HepG2 (cell line): ENCODE results near the gene IFNK. TPM values are rescaled to one million over a fixed set of nuclear protein-coding genes. Genes with fewer than 3 reads are reported as not detected.

ENCODE experiments used
- ATAC-seq: fragments of 200-7000 bp; cut with Tn5 transposase; 3 replicates; pipeline ENCODE4 v1.9.1; 2020; ENCODE audit warnings: mild to moderate bottlenecking, moderate library complexity
- BruUV-seq: library from RNA; stranded (reverse); fragments of 400-500 nt; replicated peaks from 2 replicates; lab custom pipeline; 2021; lab: Mats Ljungman, UMichigan
- CTCF ChIA-PET: fragments of 300-600 bp; formaldehyde crosslinking; extraction: SDS; loops from one replicate; lab custom pipeline; 2021; ENCODE audit warnings: low total read pairs, inconsistent platforms, low intra/inter-chr PET ratio; lab: Yijun Ruan, JAX
- POLR2A ChIA-PET: fragments of 350-600 bp; sonication (Branson Sonifier 250); formaldehyde crosslinking; loops from one replicate; lab custom pipeline; 2020; ENCODE audit warnings: antibody characterized with exemption, inconsistent platforms; lab: Yijun Ruan, JAX
- DNase-seq: peaks from one replicate; pipeline ENCODE4 v3.0.0-alpha.2; 2015; ENCODE audit warnings: low spot score
- FAIRE-seq: peaks from 3 replicates; lab custom pipeline; 2011; peaks lifted over from hg19 to GRCh38; lab: Jason Lieb, UNC
- H2AFZ ChIP-seq: one replicate; pipeline ENCODE4 v1.6.1; 2011; ENCODE audit warnings: low read length, inconsistent platforms
- H3K27ac ChIP-seq: fragments of 300-600 bp; 3 replicates; pipeline ENCODE4 v1.8.0; 2011; ENCODE audit warnings: mixed run types, mild to moderate bottlenecking, mixed read lengths, low read length, inconsistent platforms; ENCODE audit not compliant: insufficient read depth; ENCODE audit errors: extremely low read length
- H3K27me3 ChIP-seq, 2 experiments: fragments of 200-600 bp in 1 of 2; 2 replicates in 1 of 2; 3 replicates in 1 of 2; pipeline versions ENCODE4 v1.6.0 to v1.8.0; 2011; ENCODE audit warnings: low read length in 2 of 2, mild to moderate bottlenecking in 2 of 2, moderate library complexity in 2 of 2, inconsistent platforms in 1 of 2; ENCODE audit not compliant: insufficient read depth in 2 of 2, control insufficient read depth in 1 of 2
- H3K36me3 ChIP-seq, 2 experiments: fragments of 200-600 bp in 1 of 2; replicated peaks in 1 of 2; 2 replicates in 1 of 2; 3 replicates in 1 of 2; pipeline versions ENCODE4 v1.5.1 to v1.8.0; 2011; ENCODE audit warnings: low read length in 2 of 2, inconsistent platforms in 1 of 2; ENCODE audit not compliant: insufficient read depth in 2 of 2, control insufficient read depth in 1 of 2
- H3K4me1 ChIP-seq: 2 replicates; pipeline ENCODE4 v1.5.1; 2012; ENCODE audit warnings: low read length, inconsistent platforms; ENCODE audit not compliant: insufficient read depth
- H3K4me2 ChIP-seq: 2 replicates; pipeline ENCODE4 v1.6.0; 2011; ENCODE audit warnings: low read depth, low read length, inconsistent platforms
- H3K4me3 ChIP-seq, 3 experiments: fragments of 200-600 bp in 1 of 3; sonication (generic), shearing (Covaris generic) in 1 of 3; replicated peaks in 1 of 3; 2 replicates each; pipeline ENCODE4 v1.5.1; 2011 to 2016; ENCODE audit warnings: low read length in 3 of 3, inconsistent platforms in 2 of 3, low read depth in 2 of 3, mild to moderate bottlenecking in 2 of 3, control low read depth in 1 of 3, mixed read lengths in 1 of 3; ENCODE audit not compliant: insufficient read depth in 1 of 3
- H3K79me2 ChIP-seq: one replicate; pipeline ENCODE4 v1.6.1; 2011; ENCODE audit warnings: low read length, inconsistent platforms; ENCODE audit not compliant: insufficient read depth
- H3K9ac ChIP-seq: 2 replicates; pipeline ENCODE4 v1.6.0; 2011; ENCODE audit warnings: mild to moderate bottlenecking, low read depth, low read length, inconsistent platforms; ENCODE audit not compliant: insufficient read depth
- H3K9me3 ChIP-seq: 2 replicates; pipeline ENCODE4 v1.5.1; 2012; ENCODE audit warnings: mild to moderate bottlenecking, low read length
- H4K20me1 ChIP-seq: 2 replicates; pipeline ENCODE4 v1.6.0; 2011; ENCODE audit warnings: inconsistent platforms, mild to moderate bottlenecking, low read length, moderate library complexity; ENCODE audit not compliant: insufficient read depth
- ARNTL ChIP-seq: sonication (generic); formaldehyde crosslinking; IDR thresholded peaks from 2 replicates; pipeline ENCODE4 v1.4.0; 2020; ENCODE audit warnings: mild to moderate bottlenecking, missing genetic modification reagents
- CEBPB ChIP-seq: IDR thresholded peaks from 2 replicates; pipeline ENCODE4 v1.6.1; 2011; ENCODE audit warnings: low read depth, low read length, improper control_type of control experiment, borderline replicate concordance
- KLF16 ChIP-seq, 2 experiments: sonication (generic) in 1 of 2; formaldehyde crosslinking in 1 of 2; IDR thresholded peaks; 2 replicates each; pipeline versions ENCODE4 v1.6.1 to v1.8.0; 2016 to 2023; ENCODE audit warnings: missing genetic modification reagents in 2 of 2, missing compliant biosample characterization in 1 of 2
- MED1 ChIP-seq: sonication (generic); formaldehyde crosslinking; IDR thresholded peaks from 2 replicates; pipeline ENCODE4 v1.4.0; 2020; ENCODE audit warnings: missing genetic modification reagents
- MIER2 ChIP-seq: IDR thresholded peaks from 2 replicates; pipeline ENCODE4 v1.6.1; 2016; ENCODE audit warnings: missing biosample characterization, missing genetic modification reagents
- MLLT10 ChIP-seq: sonication (generic); formaldehyde crosslinking; IDR thresholded peaks from 2 replicates; pipeline ENCODE4 v1.4.0; 2020; ENCODE audit warnings: missing genetic modification reagents
- NBN ChIP-seq: fragments of 450-650 bp; conservative IDR thresholded peaks from 2 replicates; pipeline ENCODE4 v1.6.1; 2017
- POLR2AphosphoS2 ChIP-seq: IDR thresholded peaks from 2 replicates; pipeline ENCODE4 v1.6.1; 2011; ENCODE audit warnings: low read depth, low read length, improper control_type of control experiment
- TCF12 ChIP-seq, 2 experiments: fragments of 450-650 bp in 1 of 2; sonication (generic) in 1 of 2; formaldehyde crosslinking in 1 of 2; IDR thresholded peaks; 2 replicates each; pipeline versions ENCODE4 v1.6.1 to v1.8.0; 2017 to 2022; ENCODE audit warnings: antibody characterized with exemption in 1 of 2, mild to moderate bottlenecking in 1 of 2, missing genetic modification reagents in 1 of 2, moderate library complexity in 1 of 2
- ZMAT3 ChIP-seq: sonication (generic); formaldehyde crosslinking; conservative IDR thresholded peaks from 2 replicates; pipeline ENCODE4 v1.7.0; 2021; ENCODE audit warnings: missing genetic modification reagents
- ZNF605 ChIP-seq: sonication (generic); formaldehyde crosslinking; IDR thresholded peaks from 2 replicates; pipeline ENCODE4 v1.8.0; 2022; ENCODE audit warnings: mild to moderate bottlenecking, missing genetic modification reagents
- ZNF816 ChIP-seq: sonication (generic); formaldehyde crosslinking; IDR thresholded peaks from 2 replicates; pipeline ENCODE4 v1.8.0; 2022; ENCODE audit warnings: missing genetic modification reagents, mild to moderate bottlenecking, borderline replicate concordance
- ZSCAN29 ChIP-seq: sonication (generic); formaldehyde crosslinking; conservative IDR thresholded peaks from 2 replicates; pipeline ENCODE4 v1.4.0; 2020; ENCODE audit warnings: mild to moderate bottlenecking, missing genetic modification reagents
- WGBS: methylation state at CpG from one replicate; pipeline ENCODE4 v1.1.6; 2017; ENCODE audit warnings: low lambda C conversion rate; 5-methylcytosine and 5-hydroxymethylcytosine counted together
- in situ Hi-C: cut with HindIII; loops from 2 replicates; pipeline ENCODE4 v1.10.0; 2017; ENCODE audit warnings: low pct_unique_long_range_greater_than_20kb; ENCODE audit not compliant: extremely low pct_ligation_motif_present
- intact Hi-C: fragments of 100-400 bp; cut with micrococcal nuclease; formaldehyde crosslinking; loops from one replicate; pipeline ENCODE4 v1.10.0; 2022; ENCODE audit not compliant: unreplicated experiment
- polyA plus RNA-seq, 8 experiments: library from polyadenylated mRNA; depleted of rRNA in 3 of 8; stranded (reverse) in 7 of 8; unstranded in 1 of 8; fragments of >200 nt; fragmentation: Illumina TruSeq in 4 of 8; extraction: Trizol in 4 of 8; gene quantifications; 2 replicates each; pipeline versions ENCODE4 v1.2.1 to v1.2.3, GENCODE V29; 2011 to 2016; ENCODE audit warnings: low read depth in 4 of 8, missing spikeins in 1 of 8, mixed read lengths in 1 of 8; ENCODE audit not compliant: insufficient read depth in 1 of 8
- total RNA-seq, 5 experiments: library from RNA; depleted of rRNA; stranded (reverse); fragments of >200 nt; fragmentation: Illumina TruSeq; extraction: Trizol; gene quantifications; 2 replicates each; pipeline ENCODE4 v1.2.3, GENCODE V29; 2016; ENCODE audit warnings: low read depth in 1 of 5
- TF ChIP-seq, protein P1 (sequence below): sonication (generic); formaldehyde crosslinking; IDR thresholded peaks from 2 replicates; pipeline ENCODE4 v1.5.1; 2020; ENCODE audit warnings: mild to moderate bottlenecking, missing genetic modification reagents, borderline replicate concordance
- TF ChIP-seq, protein P2 (sequence below): IDR thresholded peaks from 2 replicates; pipeline ENCODE4 v1.6.1; 2016; ENCODE audit warnings: missing compliant biosample characterization, missing genetic modification reagents, borderline replicate concordance

IFNK gene
- total and polyA plus RNA-seq, 2 of the 13 experiments (the other 11 are each of a cell fraction or from before 2014, with no cell fraction given), result not detected

DNA sequence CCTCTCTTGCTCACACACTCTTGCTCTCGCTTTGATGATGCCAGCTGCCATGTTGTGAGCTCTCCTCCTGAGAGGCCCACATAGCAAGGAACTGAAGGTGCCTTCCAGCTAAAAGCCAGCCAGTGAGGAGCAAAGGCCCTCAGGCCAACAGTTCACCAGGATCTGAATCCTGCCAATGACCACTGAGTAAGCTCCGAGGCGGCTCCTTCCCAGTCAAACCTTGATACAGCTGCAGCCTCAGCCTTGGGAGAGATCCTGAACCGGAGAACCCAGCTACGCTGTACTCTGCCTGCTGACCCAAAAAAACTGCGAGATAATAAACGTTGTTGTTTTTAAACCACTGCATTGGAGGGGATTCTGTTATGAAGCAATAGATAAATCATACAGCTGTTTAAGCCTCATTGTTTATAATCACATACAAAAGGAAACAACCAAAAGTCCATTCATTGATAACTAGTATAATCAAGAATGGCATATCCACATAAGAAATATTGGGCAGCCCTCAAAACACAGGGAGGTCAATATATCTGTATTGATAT is 49.0 kb upstream of the IFNK start:
- Histone ChIP-seq H3K79me2 (no peaks in the 10 kb centered on the region), H3K27me3 (no peaks in the 10 kb centered on the region), H3K9me3 (no peaks in the 10 kb centered on the region), H3K27ac (no peak overlapping the region), H3K9ac (no peak overlapping the region), H2AFZ (no peak overlapping the region), H3K4me1 (no peaks in the 10 kb centered on the region), H3K36me3 (no peaks in the 10 kb centered on the region), H4K20me1 (no peaks in the 10 kb centered on the region), H3K4me2 (no peak overlapping the region), H3K4me3 (no peak overlapping the region)
- 40% methylated on average over 7 of the region's 7 CpGs for WGBS
- ATAC-seq, result no peak
- in situ Hi-C loops, result no loop called here
- DNase-seq, result no peak
- ChIA-PET CTCF (no interaction called here), POLR2A (no interaction called here)
- FAIRE-seq, result no peak
- BruUV-seq, result no TSS peak
- intact Hi-C loops, result no loop called here
- TF ChIP-seq ZNF605, result no peak
- TF ChIP-seq, protein P1, sequence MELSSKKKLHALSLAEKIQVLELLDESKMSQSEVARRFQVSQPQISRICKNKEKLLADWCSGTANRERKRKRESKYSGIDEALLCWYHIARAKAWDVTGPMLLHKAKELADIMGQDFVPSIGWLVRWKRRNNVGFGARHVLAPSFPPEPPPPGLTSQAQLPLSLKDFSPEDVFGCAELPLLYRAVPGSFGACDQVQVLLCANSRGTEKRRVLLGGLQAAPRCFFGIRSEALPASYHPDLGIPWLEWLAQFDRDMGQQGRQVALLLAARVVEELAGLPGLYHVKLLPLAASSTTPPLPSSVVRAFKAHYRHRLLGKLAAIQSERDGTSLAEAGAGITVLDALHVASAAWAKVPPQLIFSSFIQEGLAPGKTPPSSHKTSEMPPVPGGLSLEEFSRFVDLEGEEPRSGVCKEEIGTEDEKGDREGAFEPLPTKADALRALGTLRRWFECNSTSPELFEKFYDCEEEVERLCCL (CRISPR knock-in tag), result no peak
- TF ChIP-seq POLR2AphosphoS2, result no peak
- no peak for TF ChIP-seq NBN
- TF ChIP-seq ZSCAN29, result no peak
- TF ChIP-seq MLLT10 (CRISPR knock-in tag), result no peak
- no peak for TF ChIP-seq MED1 (CRISPR knock-in tag)
- no peak for TF ChIP-seq MIER2 (CRISPR knock-in tag)
- TF ChIP-seq ZNF816, result no peak
- TF ChIP-seq ZMAT3 (CRISPR knock-in tag), result no peak
- no peak for TF ChIP-seq TCF12 (IDR thresholded peaks at IDR 0.05)
- no peak for TF ChIP-seq TCF12 (CRISPR knock-in tag; IDR thresholded peaks at IDR 0.05)
- TF ChIP-seq ARNTL (CRISPR knock-in tag), result no peak
- TF ChIP-seq, protein P2, sequence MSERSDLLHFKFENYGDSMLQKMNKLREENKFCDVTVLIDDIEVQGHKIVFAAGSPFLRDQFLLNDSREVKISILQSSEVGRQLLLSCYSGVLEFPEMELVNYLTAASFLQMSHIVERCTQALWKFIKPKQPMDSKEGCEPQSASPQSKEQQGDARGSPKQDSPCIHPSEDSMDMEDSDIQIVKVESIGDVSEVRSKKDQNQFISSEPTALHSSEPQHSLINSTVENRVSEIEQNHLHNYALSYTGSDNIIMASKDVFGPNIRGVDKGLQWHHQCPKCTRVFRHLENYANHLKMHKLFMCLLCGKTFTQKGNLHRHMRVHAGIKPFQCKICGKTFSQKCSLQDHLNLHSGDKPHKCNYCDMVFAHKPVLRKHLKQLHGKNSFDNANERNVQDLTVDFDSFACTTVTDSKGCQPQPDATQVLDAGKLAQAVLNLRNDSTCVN (CRISPR knock-in tag), result no peak
- no peak for TF ChIP-seq CEBPB
- TF ChIP-seq KLF16 (CRISPR knock-in tag; IDR thresholded peaks at IDR 0.05), result no peak
